HEK293 (cell line): Measurements from ENCODE around the gene HEG1.

ENCODE experiments used
- CTCF ChIA-PET: fragments of 350-600 bp; formaldehyde crosslinking; extraction: SDS; loops from one replicate; lab custom pipeline; 2021; ENCODE audit warnings: antibody characterized with exemption; lab: Yijun Ruan, JAX
- POLR2A ChIA-PET: fragments of 300-600 bp; formaldehyde crosslinking; extraction: SDS; loops from one replicate; lab custom pipeline; 2020; ENCODE audit warnings: antibody characterized with exemption, inconsistent platforms; lab: Yijun Ruan, JAX
- H3K27ac ChIP-seq: fragments of 200-500 bp; sonication (Bioruptor generic); 2 replicates; pipeline ENCODE4 v1.5.1; 2014; ENCODE audit warnings: low read depth, low read length, control low read depth, inconsistent platforms; ENCODE audit errors: extremely low read depth
- H3K36me3 ChIP-seq, 2 experiments: fragments of 200-500 bp in 1 of 2; sonication (Bioruptor generic) in 1 of 2; 1 replicate in 1 of 2; 2 replicates in 1 of 2; pipeline ENCODE4 v1.5.1; 2014 to 2017; ENCODE audit warnings: inconsistent platforms in 2 of 2, low read length in 2 of 2; ENCODE audit not compliant: control insufficient read depth in 2 of 2, insufficient read depth in 1 of 2
- H3K4me1 ChIP-seq: fragments of 200-500 bp; sonication (Bioruptor generic); 2 replicates; pipeline ENCODE4 v1.5.1; 2014; ENCODE audit warnings: mild to moderate bottlenecking, low read length, inconsistent platforms; ENCODE audit not compliant: control insufficient read depth, insufficient read depth
- H3K4me3 ChIP-seq: 2 replicates; pipeline ENCODE4 v1.5.1; 2011; ENCODE audit warnings: low read depth, mild to moderate bottlenecking, control low read depth, low read length, moderate library complexity
- H3K9me3 ChIP-seq: fragments of 200-500 bp; sonication (Bioruptor generic); 2 replicates; pipeline ENCODE4 v1.5.1; 2014; ENCODE audit warnings: low read depth, low read length, inconsistent platforms; ENCODE audit not compliant: control insufficient read depth, insufficient read depth
- FEZF1 ChIP-seq: fragments of 450-650 bp; formaldehyde crosslinking; IDR thresholded peaks from 2 replicates; pipeline ENCODE4 v1.5.1; 2016; ENCODE audit warnings: missing biosample characterization, missing genetic modification characterization
- KLF1 ChIP-seq: fragments of 450-650 bp; formaldehyde crosslinking; IDR thresholded peaks from 2 replicates; pipeline ENCODE4 v1.5.1; 2016; ENCODE audit warnings: missing biosample characterization, missing genetic modification characterization
- MYNN ChIP-seq: fragments of 450-650 bp; formaldehyde crosslinking; IDR thresholded peaks from 2 replicates; pipeline ENCODE4 v1.5.1; 2016; ENCODE audit warnings: missing biosample characterization, missing genetic modification characterization, borderline replicate concordance
- SP2 ChIP-seq: fragments of 450-650 bp; formaldehyde crosslinking; IDR thresholded peaks from 2 replicates; pipeline ENCODE4 v1.5.1; 2016; ENCODE audit warnings: missing biosample characterization, missing genetic modification characterization
- ZBTB6 ChIP-seq: fragments of 450-650 bp; formaldehyde crosslinking; IDR thresholded peaks from 2 replicates; pipeline ENCODE4 v1.5.1; 2017; ENCODE audit warnings: missing biosample characterization, missing genetic modification characterization
- ZBTB8A ChIP-seq: fragments of 450-650 bp; formaldehyde crosslinking; IDR thresholded peaks from 2 replicates; pipeline ENCODE4 v1.5.1; 2016; ENCODE audit warnings: missing biosample characterization, missing genetic modification characterization
- ZIC2 ChIP-seq: fragments of 450-650 bp; formaldehyde crosslinking; IDR thresholded peaks from 2 replicates; pipeline ENCODE4 v1.5.1; 2016; ENCODE audit warnings: missing biosample characterization, missing genetic modification characterization
- ZNF121 ChIP-seq: fragments of 450-650 bp; formaldehyde crosslinking; IDR thresholded peaks from 2 replicates; pipeline ENCODE4 v1.5.1; 2016; ENCODE audit warnings: missing biosample characterization, missing genetic modification characterization
- ZNF140 ChIP-seq: fragments of 450-650 bp; formaldehyde crosslinking; IDR thresholded peaks from 2 replicates; pipeline ENCODE4 v1.5.1; 2016; ENCODE audit warnings: missing biosample characterization, missing genetic modification characterization
- ZNF169 ChIP-seq: fragments of 450-650 bp; formaldehyde crosslinking; IDR thresholded peaks from 2 replicates; pipeline ENCODE4 v1.5.1; 2016; ENCODE audit warnings: missing biosample characterization, missing genetic modification characterization
- ZNF26 ChIP-seq: fragments of 450-650 bp; formaldehyde crosslinking; IDR thresholded peaks from 2 replicates; pipeline ENCODE4 v1.5.1; 2016; ENCODE audit warnings: missing biosample characterization, missing genetic modification characterization
- ZNF341 ChIP-seq: fragments of 450-650 bp; formaldehyde crosslinking; IDR thresholded peaks from 2 replicates; pipeline ENCODE4; 2016; ENCODE audit warnings: low read depth, missing biosample characterization, missing genetic modification characterization
- ZNF362 ChIP-seq: fragments of 450-650 bp; formaldehyde crosslinking; IDR thresholded peaks from 2 replicates; pipeline ENCODE4 v1.5.1; 2016; ENCODE audit warnings: missing biosample characterization, missing genetic modification characterization
- ZNF366 ChIP-seq: fragments of 450-650 bp; formaldehyde crosslinking; conservative IDR thresholded peaks from 2 replicates; pipeline ENCODE4 v1.5.1; 2016; ENCODE audit warnings: missing biosample characterization, missing genetic modification characterization
- ZNF404 ChIP-seq: fragments of 450-650 bp; formaldehyde crosslinking; IDR thresholded peaks from 2 replicates; pipeline ENCODE4 v1.5.1; 2017; ENCODE audit warnings: missing biosample characterization, missing genetic modification characterization
- ZNF423 ChIP-seq: fragments of 450-650 bp; formaldehyde crosslinking; IDR thresholded peaks from 2 replicates; pipeline ENCODE4 v1.5.1; 2016; ENCODE audit warnings: missing biosample characterization, missing genetic modification characterization
- ZNF426 ChIP-seq: fragments of 450-650 bp; formaldehyde crosslinking; IDR thresholded peaks from 2 replicates; pipeline ENCODE4 v1.5.1; 2017; ENCODE audit warnings: missing biosample characterization, missing genetic modification characterization, mild to moderate bottlenecking, inconsistent platforms, moderate library complexity
- ZNF433 ChIP-seq: fragments of 450-650 bp; formaldehyde crosslinking; IDR thresholded peaks from 2 replicates; pipeline ENCODE4 v1.5.1; 2016; ENCODE audit warnings: missing biosample characterization, missing genetic modification characterization, low read depth
- ZNF510 ChIP-seq: fragments of 450-650 bp; formaldehyde crosslinking; IDR thresholded peaks from 2 replicates; pipeline ENCODE4 v1.5.1; 2018; ENCODE audit warnings: mild to moderate bottlenecking, missing genetic modification characterization, missing biosample characterization; ENCODE audit not compliant: insufficient replicate concordance
- ZNF513 ChIP-seq: fragments of 450-650 bp; IDR thresholded peaks from 2 replicates; pipeline ENCODE4 v1.5.1; 2018; ENCODE audit warnings: missing biosample characterization, missing genetic modification characterization
- ZNF518A ChIP-seq: fragments of 450-650 bp; formaldehyde crosslinking; conservative IDR thresholded peaks from 2 replicates; pipeline ENCODE4 v1.5.1; 2016; ENCODE audit warnings: low read depth, missing biosample characterization, missing genetic modification characterization
- ZNF529 ChIP-seq: fragments of 450-650 bp; formaldehyde crosslinking; IDR thresholded peaks from 2 replicates; pipeline ENCODE4 v1.5.1; 2017; ENCODE audit warnings: missing genetic modification characterization, missing biosample characterization; ENCODE audit not compliant: insufficient replicate concordance
- ZNF596 ChIP-seq: fragments of 450-650 bp; IDR thresholded peaks from 2 replicates; pipeline ENCODE4 v1.5.0; 2018; ENCODE audit warnings: missing biosample characterization, mild to moderate bottlenecking, missing genetic modification characterization, moderate library complexity
- ZNF629 ChIP-seq: fragments of 450-650 bp; formaldehyde crosslinking; IDR thresholded peaks from 2 replicates; pipeline ENCODE4 v1.5.1; 2017; ENCODE audit warnings: missing biosample characterization, missing genetic modification characterization
- ZXDB ChIP-seq: fragments of 450-650 bp; formaldehyde crosslinking; IDR thresholded peaks from 2 replicates; pipeline ENCODE4 v1.5.1; 2016; ENCODE audit warnings: missing biosample characterization, missing genetic modification characterization

HEG1 gene

GRCh38 chr3:124978627-124979026, 77.2 kb downstream of the HEG1 start:
- H3K36me3 ChIP-seq: peaks cover 0 to 14% of the 10 kb centered on the region in 2 experiments; a peak in 2 of 3 replicates
- ChIA-PET POLR2A (no interaction called here), CTCF (no interaction called here)
- H3K9me3 ChIP-seq: no peaks in the 10 kb centered on the region
- H3K4me1 ChIP-seq: no peaks in the 10 kb centered on the region
- H3K4me3 ChIP-seq: no peak overlapping the region
- no peak overlapping the region for H3K27ac ChIP-seq
- no peak for TF ChIP-seq ZNF169 (tag by site-specific recombination)
- no peak for TF ChIP-seq ZNF513 (tag by site-specific recombination)
- peak; percentile 70; the same call in 1 of the 2 replicates for TF ChIP-seq ZNF140 (tag by site-specific recombination)
- TF ChIP-seq ZNF26: no peak
- TF ChIP-seq MYNN (tag by site-specific recombination): no peak
- TF ChIP-seq ZNF596: no peak
- peak; percentile 87; the same call in 1 of the 2 replicates for TF ChIP-seq ZNF518A
- TF ChIP-seq ZNF426: peak; percentile 79
- TF ChIP-seq ZNF433 (tag by site-specific recombination): peak; percentile 71; the same call in 1 of the 2 replicates
- peak; percentile 40 for TF ChIP-seq ZNF529
- TF ChIP-seq ZIC2 (tag by site-specific recombination): no peak
- TF ChIP-seq FEZF1 (tag by site-specific recombination): no peak
- TF ChIP-seq ZNF510 (tag by site-specific recombination): peak; percentile 58
- TF ChIP-seq KLF1 (tag by site-specific recombination): no peak
- peak; percentile 67; the same call in 1 of the 2 replicates for TF ChIP-seq ZBTB8A (tag by site-specific recombination)
- TF ChIP-seq ZNF121 (tag by site-specific recombination): no peak
- TF ChIP-seq ZNF366 (tag by site-specific recombination): no peak
- TF ChIP-seq ZNF404 (tag by site-specific recombination): no peak
- TF ChIP-seq ZNF341 (tag by site-specific recombination): no peak
- peak; percentile 39; the same call in 1 of the 2 replicates for TF ChIP-seq ZXDB (tag by site-specific recombination)
- no peak for TF ChIP-seq ZNF423 (tag by site-specific recombination)
- TF ChIP-seq SP2 (tag by site-specific recombination): no peak
- no peak for TF ChIP-seq ZBTB6 (tag by site-specific recombination)
- no peak for TF ChIP-seq ZNF362 (tag by site-specific recombination)
- TF ChIP-seq ZNF629 (tag by site-specific recombination): 0 out of 2 replicates have a peak, but pooled peaks have one; percentile 33
